Colonic mucosa (tissue), 4 donors: ENCODE results near the gene ARL6IP4. TPM values are rescaled to one million over a fixed set of nuclear protein-coding genes. Genes with fewer than 3 reads are reported as not detected.
"Not testable (repeated sequence)": the region's sequence is repeated elsewhere in the genome, so short reads cannot be mapped to it uniquely, and the experiment has no call there.

Experiments used
- DNase-seq: peaks from one replicate; pipeline ENCODE4 v3.0.0-alpha.2; 2020
- H3K27ac ChIP-seq: fragments of 200-600 bp; one replicate; pipeline ENCODE4 v1.8.0; 2021
- H3K27me3 ChIP-seq: fragments of 200-600 bp; one replicate; pipeline ENCODE4 v1.8.0; 2021
- H3K36me3 ChIP-seq: fragments of 200-600 bp; one replicate; pipeline ENCODE4 v1.8.0; 2021
- H3K4me1 ChIP-seq: fragments of 200-600 bp; one replicate; pipeline ENCODE4 v1.8.0; 2021; ENCODE audit warnings: mild to moderate bottlenecking
- H3K4me3 ChIP-seq: fragments of 200-600 bp; one replicate; pipeline ENCODE4 v1.8.0; 2021
- H3K9ac ChIP-seq, 2 donors: one replicate each; pipeline ENCODE4 v1.7.0; 2013; ENCODE audit warnings: control low read depth in 2 of 2, low read depth in 2 of 2, low read length in 2 of 2
- H3K9me3 ChIP-seq: fragments of 200-600 bp; one replicate; pipeline ENCODE4 v1.8.0; 2021
- CTCF ChIP-seq: fragments of 200-600 bp; IDR thresholded peaks from one replicate; pipeline ENCODE4 v1.8.0; 2022; ENCODE audit warnings: antibody characterized with exemption, mild to moderate bottlenecking
- intact Hi-C: fragments of 100-400 bp; cut with DNase I; formaldehyde crosslinking; loops from one replicate; pipeline ENCODE4 v1.14.1; 2022
- total RNA-seq, 2 donors: library from RNA; stranded (reverse); fragmentation: NEBNext Ultra II Directional in 1 of 2; extraction: Animal tissue kit (Norgen Biotek cat#: 25700) in 1 of 2; gene quantifications; one replicate each; pipeline ENCODE4 v1.2.1, GENCODE V29; 2021
- donor health status: healthy.
- donor health status: DM: no; HTN: no; CAD: no.
- donor health status: DM: no; HTN: no; CAD: no.

ARL6IP4 gene
- total RNA-seq, 2 donors from 2014 or later, result 130 to 192 TPM

- no peak overlapping the region for H3K9ac ChIP-seq
- no peaks in the 10 kb centered on the region for H3K36me3 ChIP-seq
- no peaks in the 10 kb centered on the region for H3K4me1 ChIP-seq
- no peaks in the 10 kb centered on the region for H3K9me3 ChIP-seq
- intact Hi-C loops, result no loop called here
- H3K27ac ChIP-seq, result no peak overlapping the region
- H3K27me3 ChIP-seq, result no peaks in the 10 kb centered on the region
- H3K4me3 ChIP-seq, result no peak overlapping the region
- TF ChIP-seq CTCF, result no peak
- DNase-seq, result no peak
These were observed 31.2 kb downstream of the ARL6IP4 start for GRCh38 chr12:123011701-123012100.

GRCh38 chr12:123013185-123014095, 33.0 kb downstream of the ARL6IP4 start:
- no peaks in the 10 kb centered on the region for H3K36me3 ChIP-seq
- no peaks in the 10 kb centered on the region for H3K27me3 ChIP-seq
- DNase-seq, result no peak
- H3K4me3 ChIP-seq, result no peak overlapping the region
- no peaks in the 10 kb centered on the region for H3K9me3 ChIP-seq
- no peak overlapping the region for H3K9ac ChIP-seq
- no peak overlapping the region for H3K27ac ChIP-seq
- TF ChIP-seq CTCF, result no peak
- no peaks in the 10 kb centered on the region for H3K4me1 ChIP-seq
- intact Hi-C loops, result no loop called here

GRCh38 chr12:123014473-123014872, 34.0 kb downstream of the ARL6IP4 start:
- H3K9ac ChIP-seq, H3K27me3 ChIP-seq, H3K36me3 ChIP-seq, H3K27ac ChIP-seq, DNase-seq, H3K9me3 ChIP-seq, H3K4me1 ChIP-seq, intact Hi-C loops, H3K4me3 ChIP-seq: not testable (repeated sequence)

GRCh38 chr12:123017753-123018152, 37.3 kb downstream of the ARL6IP4 start:
- no peak for DNase-seq
- Histone ChIP-seq H3K9ac (no peak overlapping the region), H3K36me3 (no peaks in the 10 kb centered on the region), H3K9me3 (no peaks in the 10 kb centered on the region), H3K27me3 (no peaks in the 10 kb centered on the region), H3K4me1 (no peaks in the 10 kb centered on the region), H3K27ac (no peak overlapping the region), H3K4me3 (no peak overlapping the region)
- TF ChIP-seq CTCF, result no peak
- intact Hi-C loops, result no loop called here

- Histone ChIP-seq H3K27ac (no peak overlapping the region), H3K9me3 (no peaks in the 10 kb centered on the region)
- DNase-seq, result no peak
These were observed 39.3 kb downstream of the ARL6IP4 start for GRCh38 chr12:123019841-123020138.

More at GRCh38 chr12:123019841-123020138, 39.3 kb downstream of the ARL6IP4 start:
- no peaks in the 10 kb centered on the region for H3K36me3 ChIP-seq
- no peak overlapping the region for H3K9ac ChIP-seq
- no peaks in the 10 kb centered on the region for H3K27me3 ChIP-seq
- no peak overlapping the region for H3K4me3 ChIP-seq
- no peaks in the 10 kb centered on the region for H3K4me1 ChIP-seq
- no peak for TF ChIP-seq CTCF
- intact Hi-C loops, result no loop called here
